HepG2 (cell line): ENCODE results near the gene RAPGEFL1. TPM values are rescaled to one million over a fixed set of nuclear protein-coding genes. Genes with fewer than 3 reads are reported as not detected.

Experiments used
- ATAC-seq: fragments of 200-7000 bp; cut with Tn5 transposase; 3 replicates; pipeline ENCODE4 v1.9.1; 2020; ENCODE audit warnings: mild to moderate bottlenecking, moderate library complexity
- BruUV-seq: library from RNA; stranded (reverse); fragments of 400-500 nt; replicated peaks from 2 replicates; lab custom pipeline; 2021; lab: Mats Ljungman, UMichigan
- CTCF ChIA-PET: fragments of 300-600 bp; formaldehyde crosslinking; extraction: SDS; loops from one replicate; lab custom pipeline; 2021; ENCODE audit warnings: low total read pairs, inconsistent platforms, low intra/inter-chr PET ratio; lab: Yijun Ruan, JAX
- POLR2A ChIA-PET: fragments of 350-600 bp; sonication (Branson Sonifier 250); formaldehyde crosslinking; loops from one replicate; lab custom pipeline; 2020; ENCODE audit warnings: antibody characterized with exemption, inconsistent platforms; lab: Yijun Ruan, JAX
- DNase-seq: peaks from one replicate; pipeline ENCODE4 v3.0.0-alpha.2; 2015; ENCODE audit warnings: low spot score
- FAIRE-seq: peaks from 3 replicates; lab custom pipeline; 2011; peaks lifted over from hg19 to GRCh38; lab: Jason Lieb, UNC
- H2AFZ ChIP-seq: one replicate; pipeline ENCODE4 v1.6.1; 2011; ENCODE audit warnings: low read length, inconsistent platforms
- H3K27ac ChIP-seq: fragments of 300-600 bp; 3 replicates; pipeline ENCODE4 v1.8.0; 2011; ENCODE audit warnings: mixed run types, mild to moderate bottlenecking, mixed read lengths, low read length, inconsistent platforms; ENCODE audit not compliant: insufficient read depth; ENCODE audit errors: extremely low read length
- H3K27me3 ChIP-seq, 2 experiments: fragments of 200-600 bp in 1 of 2; 2 replicates in 1 of 2; 3 replicates in 1 of 2; pipeline versions ENCODE4 v1.6.0 to v1.8.0; 2011; ENCODE audit warnings: low read length in 2 of 2, mild to moderate bottlenecking in 2 of 2, moderate library complexity in 2 of 2, inconsistent platforms in 1 of 2; ENCODE audit not compliant: insufficient read depth in 2 of 2, control insufficient read depth in 1 of 2
- H3K36me3 ChIP-seq, 2 experiments: fragments of 200-600 bp in 1 of 2; replicated peaks in 1 of 2; 2 replicates in 1 of 2; 3 replicates in 1 of 2; pipeline versions ENCODE4 v1.5.1 to v1.8.0; 2011; ENCODE audit warnings: low read length in 2 of 2, inconsistent platforms in 1 of 2; ENCODE audit not compliant: insufficient read depth in 2 of 2, control insufficient read depth in 1 of 2
- H3K4me1 ChIP-seq: 2 replicates; pipeline ENCODE4 v1.5.1; 2012; ENCODE audit warnings: low read length, inconsistent platforms; ENCODE audit not compliant: insufficient read depth
- H3K4me2 ChIP-seq: 2 replicates; pipeline ENCODE4 v1.6.0; 2011; ENCODE audit warnings: low read depth, low read length, inconsistent platforms
- H3K4me3 ChIP-seq, 3 experiments: fragments of 200-600 bp in 1 of 3; sonication (generic), shearing (Covaris generic) in 1 of 3; replicated peaks in 1 of 3; 2 replicates each; pipeline ENCODE4 v1.5.1; 2011 to 2016; ENCODE audit warnings: low read length in 3 of 3, inconsistent platforms in 2 of 3, low read depth in 2 of 3, mild to moderate bottlenecking in 2 of 3, control low read depth in 1 of 3, mixed read lengths in 1 of 3; ENCODE audit not compliant: insufficient read depth in 1 of 3
- H3K79me2 ChIP-seq: one replicate; pipeline ENCODE4 v1.6.1; 2011; ENCODE audit warnings: low read length, inconsistent platforms; ENCODE audit not compliant: insufficient read depth
- H3K9ac ChIP-seq: 2 replicates; pipeline ENCODE4 v1.6.0; 2011; ENCODE audit warnings: mild to moderate bottlenecking, low read depth, low read length, inconsistent platforms; ENCODE audit not compliant: insufficient read depth
- H3K9me3 ChIP-seq: 2 replicates; pipeline ENCODE4 v1.5.1; 2012; ENCODE audit warnings: mild to moderate bottlenecking, low read length
- H4K20me1 ChIP-seq: 2 replicates; pipeline ENCODE4 v1.6.0; 2011; ENCODE audit warnings: inconsistent platforms, mild to moderate bottlenecking, low read length, moderate library complexity; ENCODE audit not compliant: insufficient read depth
- ZNF652 ChIP-seq: IDR thresholded peaks from 2 replicates; pipeline ENCODE4 v1.6.1; 2016; ENCODE audit warnings: low read depth, borderline replicate concordance
- WGBS: methylation state at CpG from one replicate; pipeline ENCODE4 v1.1.6; 2017; ENCODE audit warnings: low lambda C conversion rate; 5-methylcytosine and 5-hydroxymethylcytosine counted together
- in situ Hi-C: cut with HindIII; loops from 2 replicates; pipeline ENCODE4 v1.10.0; 2017; ENCODE audit warnings: low pct_unique_long_range_greater_than_20kb; ENCODE audit not compliant: extremely low pct_ligation_motif_present
- intact Hi-C: fragments of 100-400 bp; cut with micrococcal nuclease; formaldehyde crosslinking; loops from one replicate; pipeline ENCODE4 v1.10.0; 2022; ENCODE audit not compliant: unreplicated experiment
- polyA plus RNA-seq, 8 experiments: library from polyadenylated mRNA; depleted of rRNA in 3 of 8; stranded (reverse) in 7 of 8; unstranded in 1 of 8; fragments of >200 nt; fragmentation: Illumina TruSeq in 4 of 8; extraction: Trizol in 4 of 8; gene quantifications; 2 replicates each; pipeline versions ENCODE4 v1.2.1 to v1.2.3, GENCODE V29; 2011 to 2016; ENCODE audit warnings: low read depth in 4 of 8, missing spikeins in 1 of 8, mixed read lengths in 1 of 8; ENCODE audit not compliant: insufficient read depth in 1 of 8
- total RNA-seq, 5 experiments: library from RNA; depleted of rRNA; stranded (reverse); fragments of >200 nt; fragmentation: Illumina TruSeq; extraction: Trizol; gene quantifications; 2 replicates each; pipeline ENCODE4 v1.2.3, GENCODE V29; 2016; ENCODE audit warnings: low read depth in 1 of 5
- TF ChIP-seq, protein P1 (sequence below): sonication (generic); formaldehyde crosslinking; IDR thresholded peaks from 2 replicates; pipeline ENCODE4 v1.5.1; 2020; ENCODE audit warnings: mild to moderate bottlenecking, missing genetic modification reagents, moderate library complexity
- TF ChIP-seq, protein P2 (sequence below): sonication (generic); formaldehyde crosslinking; conservative IDR thresholded peaks from 2 replicates; pipeline ENCODE4 v1.4.0; 2020; ENCODE audit warnings: missing genetic modification reagents

The RAPGEFL1 gene
- total and polyA plus RNA-seq, 2 of the 13 experiments (the other 11 are each of a cell fraction or from before 2014, with no cell fraction given), result 4.5 to 7.8 TPM

GRCh38 chr17:40180694-40181093 is 3.4 kb downstream of the RAPGEFL1 start:
- POLR2A ChIA-PET, result no interaction called here
- intact Hi-C loops (no loop called here), in situ Hi-C loops (no loop called here)
- Histone ChIP-seq H3K27ac (no peak overlapping the region), H3K4me1 (peaks cover 21% of the 10 kb centered on the region), H3K4me2 (no peak overlapping the region), H4K20me1 (no peaks in the 10 kb centered on the region), H3K79me2 (no peaks in the 10 kb centered on the region), H3K36me3 (peaks cover 13 to 14% of the 10 kb centered on the region in 2 experiments; a peak in 4 of 5 replicates), H3K9me3 (no peaks in the 10 kb centered on the region), H3K4me3 (no peak overlapping the region), H3K9ac (no peak overlapping the region), H3K27me3 (no peaks in the 10 kb centered on the region), H2AFZ (no peak overlapping the region)
- DNase-seq, result no peak
- CTCF ChIA-PET, result no interaction called here
- FAIRE-seq, result no peak
- 53% methylated on average over 5 of the region's 5 CpGs for WGBS
- no TSS peak for BruUV-seq
- ATAC-seq, result peak; percentile 16
- TF ChIP-seq, protein P1, sequence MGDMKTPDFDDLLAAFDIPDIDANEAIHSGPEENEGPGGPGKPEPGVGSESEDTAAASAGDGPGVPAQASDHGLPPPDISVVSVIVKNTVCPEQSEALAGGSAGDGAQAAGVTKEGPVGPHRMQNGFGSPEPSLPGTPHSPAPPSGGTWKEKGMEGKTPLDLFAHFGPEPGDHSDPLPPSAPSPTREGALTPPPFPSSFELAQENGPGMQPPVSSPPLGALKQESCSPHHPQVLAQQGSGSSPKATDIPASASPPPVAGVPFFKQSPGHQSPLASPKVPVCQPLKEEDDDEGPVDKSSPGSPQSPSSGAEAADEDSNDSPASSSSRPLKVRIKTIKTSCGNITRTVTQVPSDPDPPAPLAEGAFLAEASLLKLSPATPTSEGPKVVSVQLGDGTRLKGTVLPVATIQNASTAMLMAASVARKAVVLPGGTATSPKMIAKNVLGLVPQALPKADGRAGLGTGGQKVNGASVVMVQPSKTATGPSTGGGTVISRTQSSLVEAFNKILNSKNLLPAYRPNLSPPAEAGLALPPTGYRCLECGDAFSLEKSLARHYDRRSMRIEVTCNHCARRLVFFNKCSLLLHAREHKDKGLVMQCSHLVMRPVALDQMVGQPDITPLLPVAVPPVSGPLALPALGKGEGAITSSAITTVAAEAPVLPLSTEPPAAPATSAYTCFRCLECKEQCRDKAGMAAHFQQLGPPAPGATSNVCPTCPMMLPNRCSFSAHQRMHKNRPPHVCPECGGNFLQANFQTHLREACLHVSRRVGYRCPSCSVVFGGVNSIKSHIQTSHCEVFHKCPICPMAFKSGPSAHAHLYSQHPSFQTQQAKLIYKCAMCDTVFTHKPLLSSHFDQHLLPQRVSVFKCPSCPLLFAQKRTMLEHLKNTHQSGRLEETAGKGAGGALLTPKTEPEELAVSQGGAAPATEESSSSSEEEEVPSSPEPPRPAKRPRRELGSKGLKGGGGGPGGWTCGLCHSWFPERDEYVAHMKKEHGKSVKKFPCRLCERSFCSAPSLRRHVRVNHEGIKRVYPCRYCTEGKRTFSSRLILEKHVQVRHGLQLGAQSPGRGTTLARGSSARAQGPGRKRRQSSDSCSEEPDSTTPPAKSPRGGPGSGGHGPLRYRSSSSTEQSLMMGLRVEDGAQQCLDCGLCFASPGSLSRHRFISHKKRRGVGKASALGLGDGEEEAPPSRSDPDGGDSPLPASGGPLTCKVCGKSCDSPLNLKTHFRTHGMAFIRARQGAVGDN (CRISPR knock-in tag), result peak; percentile 19; the same call in 1 of the 2 replicates
- peak; percentile 51 for TF ChIP-seq ZNF652
- TF ChIP-seq, protein P2, sequence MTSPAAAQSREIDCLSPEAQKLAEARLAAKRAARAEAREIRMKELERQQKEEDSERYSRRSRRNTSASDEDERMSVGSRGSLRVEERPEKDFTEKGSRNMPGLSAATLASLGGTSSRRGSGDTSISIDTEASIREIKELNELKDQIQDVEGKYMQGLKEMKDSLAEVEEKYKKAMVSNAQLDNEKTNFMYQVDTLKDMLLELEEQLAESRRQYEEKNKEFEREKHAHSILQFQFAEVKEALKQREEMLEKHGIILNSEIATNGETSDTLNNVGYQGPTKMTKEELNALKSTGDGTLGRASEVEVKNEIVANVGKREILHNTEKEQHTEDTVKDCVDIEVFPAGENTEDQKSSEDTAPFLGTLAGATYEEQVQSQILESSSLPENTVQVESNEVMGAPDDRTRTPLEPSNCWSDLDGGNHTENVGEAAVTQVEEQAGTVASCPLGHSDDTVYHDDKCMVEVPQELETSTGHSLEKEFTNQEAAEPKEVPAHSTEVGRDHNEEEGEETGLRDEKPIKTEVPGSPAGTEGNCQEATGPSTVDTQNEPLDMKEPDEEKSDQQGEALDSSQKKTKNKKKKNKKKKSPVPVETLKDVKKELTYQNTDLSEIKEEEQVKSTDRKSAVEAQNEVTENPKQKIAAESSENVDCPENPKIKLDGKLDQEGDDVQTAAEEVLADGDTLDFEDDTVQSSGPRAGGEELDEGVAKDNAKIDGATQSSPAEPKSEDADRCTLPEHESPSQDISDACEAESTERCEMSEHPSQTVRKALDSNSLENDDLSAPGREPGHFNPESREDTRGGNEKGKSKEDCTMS (CRISPR knock-in tag), result no peak
